Activated CD8-positive, alpha-beta memory T cell treated with anti-CD3 and anti-CD28 coated beads, Interleukin-2, amount 50 U/mL, for 24 hours (primary cell): ENCODE measurements around the gene MAN2C1.
"Not testable (repeated sequence)": the region's sequence is repeated elsewhere in the genome, so short reads cannot be mapped to it uniquely, and the experiment has no call there.

Source experiments
- DNase-seq: peaks from one replicate; pipeline ENCODE4 v3.0.0-alpha.2; 2020; ENCODE audit errors: extremely low read depth

Gene MAN2C1

GRCh38 chr15:75361361-75361988 lies 6.9 kb downstream of the MAN2C1 start:
- no peak for DNase-seq

DNA sequence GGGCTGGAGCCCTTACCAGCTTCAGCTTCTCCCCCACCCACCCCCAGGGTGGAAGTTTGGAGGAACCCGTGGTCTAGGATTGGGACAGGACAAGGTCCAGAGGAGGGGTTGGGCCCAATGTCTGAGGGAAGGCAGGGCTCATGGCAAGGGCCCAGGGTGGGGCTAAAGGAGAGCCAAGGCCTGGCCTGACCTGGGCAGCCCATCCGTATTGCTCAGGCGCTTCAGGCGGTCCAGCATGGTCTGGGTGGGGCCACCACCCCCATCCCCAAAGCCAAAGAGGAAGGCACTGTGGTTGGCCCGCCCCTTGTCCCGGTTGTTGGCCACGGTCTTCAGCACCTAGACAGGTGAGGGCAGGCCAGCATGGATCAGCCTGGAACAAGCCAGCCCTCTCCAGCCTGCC lies 7.6 kb downstream of the MAN2C1 start:
- DNase-seq = no peak

DNA sequence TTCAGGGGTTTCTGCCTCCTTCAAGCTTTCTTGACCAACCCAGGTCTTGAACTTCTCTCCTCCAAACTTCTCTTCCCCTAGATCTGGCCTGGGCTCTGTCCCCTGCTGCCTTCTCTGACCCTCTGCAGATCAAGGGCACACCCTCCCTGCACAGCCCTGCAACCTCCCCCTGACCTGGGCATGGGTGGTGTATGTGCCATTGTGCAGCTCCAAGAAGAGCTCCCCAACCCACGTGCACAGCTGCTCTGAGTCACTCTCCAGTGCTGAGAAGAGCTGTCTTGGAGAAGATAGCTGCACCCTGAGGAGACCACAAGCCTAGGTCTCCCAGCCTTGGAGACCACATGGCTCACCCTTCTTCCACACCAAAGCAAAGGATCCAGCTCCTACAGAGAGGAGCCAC lies 8.0 kb downstream of the MAN2C1 start:
- no peak for DNase-seq

- DNase-seq = no peak
These were observed 8.7 kb downstream of the MAN2C1 start for GRCh38 chr15:75359537-75360250.

GRCh38 chr15:75358771-75359536 lies 9.5 kb downstream of the MAN2C1 start:
- DNase-seq = no peak

GRCh38 chr15:75357976-75358673 lies 10.3 kb downstream of the MAN2C1 start:
- no peak for DNase-seq

- no peak for DNase-seq
These were observed 11.9 kb downstream of the MAN2C1 start for GRCh38 chr15:75356517-75356916.

DNA sequence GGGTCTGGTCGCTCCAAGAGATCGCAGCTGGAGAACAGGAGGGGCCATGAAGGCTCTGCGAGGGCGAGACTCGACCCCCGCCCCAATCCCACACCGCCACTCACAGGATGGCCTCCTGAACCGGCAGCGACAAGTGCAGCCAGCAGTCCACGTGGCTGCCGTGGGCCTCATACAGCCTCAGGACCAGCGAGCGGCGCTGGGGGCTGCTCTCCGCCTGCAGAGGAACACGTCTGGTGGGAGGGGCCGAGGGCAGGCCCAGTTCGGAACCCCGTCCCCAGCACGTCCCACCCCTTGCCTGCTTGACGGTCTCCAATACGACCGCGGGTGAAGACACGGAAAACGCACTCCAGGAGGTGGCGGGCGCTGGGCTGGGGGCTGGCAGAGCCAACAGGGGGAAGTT lies 12.4 kb downstream of the MAN2C1 start:
- no peak for DNase-seq

DNA sequence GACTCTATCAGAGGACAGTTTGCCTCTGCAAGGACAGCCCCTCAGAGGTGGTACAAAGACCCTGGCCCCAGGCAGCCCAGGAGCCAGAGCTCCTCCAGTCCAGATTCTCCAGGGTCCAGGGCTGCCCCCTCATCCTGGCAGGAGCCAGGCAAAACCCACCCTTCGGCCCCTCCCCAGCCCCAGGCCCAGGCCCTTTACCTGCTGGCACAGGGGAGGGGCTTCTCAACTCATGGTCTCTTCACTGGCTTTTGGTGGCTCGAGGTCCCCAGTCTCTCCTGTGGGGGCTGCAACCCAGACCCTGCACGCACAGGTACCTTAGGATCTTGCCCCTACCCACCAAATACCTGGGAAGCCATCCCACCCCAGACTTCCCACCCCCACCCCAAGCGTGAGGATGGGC lies 13.0 kb downstream of the MAN2C1 start:
- no peak for DNase-seq

DNA sequence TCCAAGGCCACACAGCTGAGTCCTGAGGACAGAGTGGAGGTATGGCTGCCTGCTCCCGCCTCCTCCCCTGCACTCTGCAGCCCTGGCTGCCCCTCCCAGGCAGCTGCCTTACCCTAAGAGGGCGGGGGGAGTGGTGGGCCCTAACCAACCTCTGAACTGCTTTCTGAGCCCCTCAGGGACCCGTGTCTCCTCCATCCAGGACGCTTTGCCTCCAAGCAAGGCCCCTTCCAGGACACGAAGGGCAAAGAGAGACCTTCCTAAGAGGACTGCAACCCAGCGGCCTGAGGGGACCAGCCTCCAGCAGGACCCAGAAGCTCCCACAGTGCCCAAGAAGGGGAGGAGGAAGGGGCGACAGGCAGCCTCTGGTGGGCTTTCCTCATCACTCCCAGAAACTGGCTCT lies 14.0 kb downstream of the MAN2C1 start:
- no peak for DNase-seq

- DNase-seq = no peak
These were observed 14.8 kb downstream of the MAN2C1 start for GRCh38 chr15:75353604-75354003.

GRCh38 chr15:75352186-75353080 lies 16.0 kb downstream of the MAN2C1 start:
- DNase-seq = no peak

DNA sequence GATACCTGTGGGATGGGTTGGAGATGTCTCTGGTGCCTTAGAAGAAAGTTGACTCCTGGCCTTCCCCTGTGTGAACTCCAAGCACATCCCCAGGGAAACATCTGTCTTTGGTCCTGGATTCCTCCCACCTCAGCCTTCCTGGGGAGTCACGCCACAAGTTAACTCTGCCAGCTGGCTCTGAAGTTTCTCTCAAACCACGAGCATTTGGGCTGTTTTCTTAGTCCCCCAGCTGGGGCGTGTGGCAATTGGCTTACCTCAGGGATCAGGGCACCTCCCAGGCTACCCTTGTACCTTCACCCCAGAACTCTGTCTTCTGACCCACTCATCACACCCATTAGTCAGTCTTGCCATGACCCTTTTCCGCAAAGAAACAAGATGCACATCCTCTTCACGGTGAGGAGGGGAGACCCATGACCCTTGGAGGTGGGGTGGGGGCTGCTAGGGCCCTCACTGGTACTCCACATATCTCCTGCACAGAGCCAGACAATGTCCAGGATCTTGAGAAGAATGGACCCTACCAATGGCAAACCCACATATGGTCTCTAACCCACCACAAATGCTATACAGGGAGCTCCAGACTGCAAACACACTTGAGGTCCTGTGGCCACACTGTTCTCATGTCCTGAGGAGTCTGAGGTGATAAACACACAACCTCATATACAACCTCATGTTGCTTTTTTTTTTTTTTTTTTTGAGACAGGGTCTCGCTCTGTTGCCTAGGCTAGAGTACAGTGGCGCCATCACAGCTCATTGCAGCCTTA lies 17.6 kb downstream of the MAN2C1 start:
- no peak for DNase-seq

GRCh38 chr15:75349851-75350588 lies 18.4 kb downstream of the MAN2C1 start:
- DNase-seq = peak; percentile 56

DNA sequence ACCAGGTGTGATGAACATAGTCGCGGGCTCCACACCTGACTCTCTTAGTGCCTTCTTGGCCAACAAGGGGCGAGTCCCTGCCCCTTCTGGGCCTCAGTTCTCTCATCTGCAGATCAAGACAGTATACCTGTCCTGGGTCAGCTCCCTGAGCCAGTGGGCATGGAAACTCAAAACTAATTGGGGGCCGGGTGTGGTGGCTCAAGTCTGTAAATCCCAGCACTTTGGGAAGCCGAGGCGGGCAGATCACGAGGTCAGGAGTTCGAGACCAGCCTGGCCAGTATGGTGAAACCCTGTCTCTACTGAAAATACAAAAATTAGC lies 19.1 kb downstream of the MAN2C1 start:
- not testable (repeated sequence) for DNase-seq

GRCh38 chr15:75348562-75349350 lies 19.7 kb downstream of the MAN2C1 start:
- DNase-seq = no peak

GRCh38 chr15:75348034-75348561 lies 20.3 kb downstream of the MAN2C1 start:
- no peak for DNase-seq

DNA sequence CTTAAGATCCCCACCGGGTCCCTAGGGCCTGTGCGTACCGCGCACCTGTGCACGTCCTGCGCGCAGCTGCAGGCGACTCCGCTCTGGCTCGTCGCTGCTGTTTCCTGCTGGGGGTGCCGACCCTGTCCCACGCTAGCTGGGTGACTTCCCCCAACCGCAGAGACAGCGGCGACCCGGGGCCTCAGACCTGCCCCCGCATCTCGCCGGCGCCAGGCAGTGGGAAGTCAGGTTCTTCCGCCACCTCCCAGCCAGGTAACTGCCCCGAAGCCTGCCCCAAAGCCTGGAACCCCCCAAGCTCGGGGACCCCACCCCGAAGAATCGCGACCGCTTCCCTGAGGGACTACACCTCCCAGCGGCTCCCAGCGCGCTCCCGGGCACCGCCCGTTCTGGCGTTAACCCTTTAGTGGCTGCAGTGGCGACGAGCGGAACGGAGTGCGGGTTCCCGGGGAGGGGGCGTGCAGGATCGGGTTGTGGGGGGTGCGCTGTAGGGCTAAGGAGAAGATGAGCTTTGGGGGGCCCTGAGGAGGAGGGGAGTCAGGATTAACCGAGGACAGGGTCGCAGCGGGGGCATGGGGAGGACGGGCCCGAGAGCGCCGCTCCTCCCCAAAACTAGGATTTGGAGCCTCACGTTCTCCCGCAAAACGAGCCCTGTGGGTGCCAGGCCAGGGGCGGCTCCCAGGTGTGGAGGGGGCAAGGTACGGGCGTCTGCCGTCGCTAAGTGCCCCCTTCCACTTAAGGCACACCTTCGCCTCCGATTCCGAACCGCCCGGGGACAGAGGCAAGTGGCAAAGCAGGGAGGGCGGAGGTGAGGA lies 21.0 kb downstream of the MAN2C1 start:
- no peak for DNase-seq
